T-helper 2 cell treated with Interferon-gamma antibody and Interleukin-4, amounts not matched to agents 100 ng/mL and 5 ng/mL, for 36 hours (primary cell): ENCODE measurements around the gene DDO. TPM values are rescaled to one million over a fixed set of nuclear protein-coding genes. Genes with fewer than 3 reads are reported as not detected.

Experiments
- intact Hi-C: fragments of 100-400 bp; cut with micrococcal nuclease; formaldehyde crosslinking; loops from one replicate; pipeline ENCODE4 v1.15.1; 2023
- total RNA-seq: library from RNA; stranded (reverse); gene quantifications from 2 replicates; pipeline ENCODE4 v1.2.3, GENCODE V29; 2022

DDO gene, protein sequence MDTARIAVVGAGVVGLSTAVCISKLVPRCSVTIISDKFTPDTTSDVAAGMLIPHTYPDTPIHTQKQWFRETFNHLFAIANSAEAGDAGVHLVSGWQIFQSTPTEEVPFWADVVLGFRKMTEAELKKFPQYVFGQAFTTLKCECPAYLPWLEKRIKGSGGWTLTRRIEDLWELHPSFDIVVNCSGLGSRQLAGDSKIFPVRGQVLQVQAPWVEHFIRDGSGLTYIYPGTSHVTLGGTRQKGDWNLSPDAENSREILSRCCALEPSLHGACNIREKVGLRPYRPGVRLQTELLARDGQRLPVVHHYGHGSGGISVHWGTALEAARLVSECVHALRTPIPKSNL
- total RNA-seq: not detected in 2 replicates

DNA sequence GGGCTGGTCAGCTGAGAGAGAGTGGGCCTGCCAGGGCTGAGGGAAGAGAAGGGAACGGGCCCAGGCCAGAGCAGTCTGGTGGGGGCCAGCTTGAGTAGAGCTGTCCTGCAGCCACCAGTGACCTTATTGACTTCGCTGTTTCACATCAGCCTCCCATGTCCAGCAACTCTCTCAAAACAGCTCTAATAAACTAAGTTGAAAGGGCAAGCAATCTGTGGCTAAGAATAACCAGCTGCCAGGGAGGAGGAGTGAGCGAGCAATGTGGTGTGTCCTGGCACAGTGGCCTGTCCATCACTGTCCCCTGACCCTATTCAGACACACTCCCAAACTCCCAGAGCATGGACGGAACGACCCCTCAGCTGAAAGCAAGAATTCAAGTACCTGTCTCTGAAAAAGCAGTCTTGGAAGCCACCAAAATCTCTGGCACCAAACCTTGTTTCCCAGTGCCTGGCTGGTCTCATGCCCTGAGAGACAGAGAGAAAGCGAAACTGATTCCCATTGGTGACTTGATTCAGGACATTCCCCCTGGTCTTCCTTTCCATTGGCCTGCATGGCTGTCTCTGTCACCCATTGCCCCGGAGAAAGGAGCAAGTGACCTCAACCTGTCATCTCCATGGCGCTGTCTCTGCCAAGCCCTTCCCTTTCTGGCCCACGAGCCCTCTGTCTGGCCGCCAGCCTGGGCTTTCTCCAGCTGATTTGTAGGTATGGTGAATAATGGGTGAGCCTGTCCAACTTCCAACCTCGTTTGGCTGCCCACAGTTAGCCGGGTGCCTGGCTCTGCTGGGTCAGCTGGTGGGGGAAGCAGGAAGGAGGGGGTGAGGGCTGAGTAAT, at the start of gene DDO:
Gene DDO (minus strand): TSS at position 490 of the 831 bp plus-strand sequence. CDS start 2,113 bp downstream, outside the sequence.
- intact Hi-C loops: no loop called here

DNA sequence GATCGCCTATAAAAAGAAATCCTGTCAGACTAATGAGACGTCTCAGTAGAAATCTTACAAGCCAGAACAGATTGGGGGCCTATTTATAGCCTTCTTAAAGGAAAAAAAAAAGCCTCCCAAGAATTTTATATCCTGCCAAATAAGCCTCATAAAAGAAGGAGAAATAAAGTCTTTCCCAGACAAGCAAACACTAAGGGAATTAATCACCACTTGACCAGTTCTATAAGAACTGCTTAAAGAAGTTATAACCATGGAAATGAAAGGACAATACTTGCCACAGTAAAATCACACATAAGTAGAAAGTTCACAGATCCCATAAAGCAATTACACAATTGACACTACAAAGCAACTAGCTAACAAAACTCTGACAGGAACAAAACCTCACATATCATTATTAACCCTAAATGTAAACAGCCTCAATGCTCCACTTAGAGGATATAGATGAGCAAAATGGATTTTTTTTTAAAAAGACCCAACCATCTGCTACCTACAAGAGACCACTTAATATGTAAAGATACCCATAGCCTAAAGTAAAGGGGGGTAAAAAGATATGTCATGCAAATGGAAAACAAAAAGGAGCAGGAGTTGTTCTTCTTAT, 47.6 kb upstream of the DDO start:
- intact Hi-C loops: no loop called here

DNA sequence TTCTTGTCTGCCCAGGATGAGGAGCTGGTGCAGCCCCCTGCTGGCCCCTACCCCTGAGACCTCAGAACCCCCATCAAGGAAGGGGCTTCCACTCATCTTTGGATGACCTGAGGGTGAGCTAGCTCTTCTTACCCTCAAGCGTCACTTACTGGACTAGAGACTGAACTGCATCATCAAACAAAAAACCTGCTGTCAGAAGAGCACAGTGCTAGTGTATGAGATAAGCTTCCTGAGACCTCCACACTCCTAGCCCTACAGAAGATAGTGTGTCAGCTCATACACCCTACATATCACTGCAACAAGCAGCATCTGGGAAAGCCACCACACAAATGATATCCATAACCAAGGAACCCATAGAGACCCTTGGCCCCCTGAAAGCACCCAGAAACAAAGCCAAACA, 46.0 kb upstream of the DDO start:
- intact Hi-C loops: no loop called here

DNA sequence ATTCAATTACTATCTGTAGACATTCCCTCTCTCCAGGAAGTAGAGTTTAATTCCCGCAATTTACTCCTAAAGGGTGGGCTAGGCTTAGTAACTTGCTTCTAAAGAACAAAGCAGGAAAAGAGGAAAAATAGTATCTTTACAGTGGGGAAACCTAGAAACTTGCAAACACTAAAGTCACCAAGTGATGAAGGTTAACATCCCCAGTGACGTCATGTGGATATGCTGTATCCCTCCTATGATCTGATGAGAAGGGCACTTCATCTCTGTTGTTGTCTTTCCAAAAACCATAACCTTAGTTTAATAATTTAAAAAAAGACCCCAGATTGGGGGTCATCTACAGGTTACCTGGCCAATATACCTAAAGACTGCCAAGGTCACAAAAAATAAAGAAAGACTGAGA, 43.8 kb upstream of the DDO start:
- intact Hi-C loops: loop anchor here (5.0 kb wide), 1 partner anchor 488 kb away; no protein-coding TSS in a partner anchor

DNA sequence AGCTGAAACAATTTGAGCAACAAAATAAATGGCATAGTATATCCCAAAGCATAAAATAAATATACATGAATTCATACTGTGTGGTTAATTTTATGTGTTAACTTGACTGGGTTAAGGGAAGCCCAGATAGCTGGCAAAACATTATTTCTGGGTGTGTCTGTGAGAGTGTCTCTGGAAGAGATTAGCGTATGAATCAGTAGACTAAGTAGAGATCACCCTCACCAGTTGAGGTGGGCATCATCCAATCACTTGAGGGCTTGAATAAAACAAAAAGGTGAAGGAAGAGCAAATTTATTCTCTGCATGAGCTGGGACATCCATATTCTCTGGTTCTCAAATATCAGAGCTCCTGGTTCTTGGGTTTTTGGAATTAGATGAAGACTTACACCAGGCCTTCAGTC, 43.1 kb upstream of the DDO start:
- intact Hi-C loops: loop anchor here (5.0 kb wide), 1 partner anchor 489 kb away; no protein-coding TSS in a partner anchor

DNA sequence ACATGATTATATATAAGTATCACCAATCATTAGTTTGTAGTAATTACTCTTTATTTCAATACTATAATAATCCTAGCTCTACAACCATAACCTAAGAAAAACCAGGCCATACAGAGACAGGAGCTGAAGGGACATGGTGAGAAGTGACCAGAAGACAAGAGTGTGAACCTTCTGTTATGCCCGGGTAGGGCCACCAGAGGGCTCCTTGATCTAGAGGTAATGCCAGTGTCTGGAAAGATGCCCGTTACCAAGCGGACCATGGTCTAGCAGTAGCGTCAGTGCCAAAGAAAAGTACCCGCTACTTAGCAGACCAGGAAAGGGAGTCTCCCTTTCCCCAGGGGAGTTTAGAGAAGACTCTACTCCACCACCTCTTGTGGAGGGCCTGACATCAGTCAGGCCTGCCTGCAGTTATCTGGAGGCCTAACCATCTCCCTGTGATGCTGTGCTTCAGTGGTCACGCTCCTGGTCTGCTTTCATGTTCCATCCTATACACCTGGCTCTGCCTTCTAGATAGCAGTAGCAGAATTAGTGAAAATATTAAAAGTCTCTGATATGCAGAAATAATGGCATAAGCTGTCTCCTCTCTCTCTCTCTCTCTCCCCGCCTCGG, 42.3 kb upstream of the DDO start:
- intact Hi-C loops: loop anchor here (5.0 kb wide), 1 partner anchor 490 kb away; no protein-coding TSS in a partner anchor

DNA sequence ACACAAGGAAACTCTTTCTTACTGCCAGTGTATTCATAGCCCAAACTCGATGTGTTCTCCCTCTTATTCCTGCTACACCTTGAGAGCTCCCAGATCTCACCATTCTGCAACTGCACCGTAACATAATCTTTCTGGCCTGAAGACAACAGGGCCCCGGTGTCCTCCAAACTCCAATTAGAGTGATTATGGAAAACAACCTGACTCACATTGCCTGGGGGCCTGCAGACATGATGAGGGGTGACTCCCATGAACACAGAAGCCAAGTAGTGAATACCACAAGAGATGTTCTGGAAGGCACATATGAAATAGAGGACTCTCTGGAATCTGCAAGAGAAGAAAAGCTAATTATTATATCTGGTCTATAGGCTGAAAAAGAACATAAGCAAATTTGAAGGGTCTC, 41.3 kb upstream of the DDO start:
- intact Hi-C loops: loop anchor here (5.0 kb wide), 1 partner anchor 491 kb away; no protein-coding TSS in a partner anchor

DNA sequence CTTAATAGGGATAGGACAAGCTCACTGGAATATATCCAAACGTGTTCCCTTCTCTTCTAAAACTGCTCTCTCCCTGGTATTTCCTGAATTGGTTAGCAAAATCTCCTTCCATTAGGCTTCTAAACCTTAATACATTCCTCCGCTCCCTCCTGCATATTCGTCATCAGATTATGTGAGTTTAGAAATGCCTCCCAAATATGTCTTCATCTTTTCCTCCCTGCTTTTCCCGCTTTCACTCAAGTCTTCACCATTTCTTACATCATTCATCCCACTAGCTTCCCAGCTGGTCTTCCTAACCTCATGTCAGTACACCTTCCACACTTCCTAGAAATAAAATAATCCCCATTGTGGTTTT, 34.1 kb upstream of the DDO start:
- intact Hi-C loops: no loop called here

DNA sequence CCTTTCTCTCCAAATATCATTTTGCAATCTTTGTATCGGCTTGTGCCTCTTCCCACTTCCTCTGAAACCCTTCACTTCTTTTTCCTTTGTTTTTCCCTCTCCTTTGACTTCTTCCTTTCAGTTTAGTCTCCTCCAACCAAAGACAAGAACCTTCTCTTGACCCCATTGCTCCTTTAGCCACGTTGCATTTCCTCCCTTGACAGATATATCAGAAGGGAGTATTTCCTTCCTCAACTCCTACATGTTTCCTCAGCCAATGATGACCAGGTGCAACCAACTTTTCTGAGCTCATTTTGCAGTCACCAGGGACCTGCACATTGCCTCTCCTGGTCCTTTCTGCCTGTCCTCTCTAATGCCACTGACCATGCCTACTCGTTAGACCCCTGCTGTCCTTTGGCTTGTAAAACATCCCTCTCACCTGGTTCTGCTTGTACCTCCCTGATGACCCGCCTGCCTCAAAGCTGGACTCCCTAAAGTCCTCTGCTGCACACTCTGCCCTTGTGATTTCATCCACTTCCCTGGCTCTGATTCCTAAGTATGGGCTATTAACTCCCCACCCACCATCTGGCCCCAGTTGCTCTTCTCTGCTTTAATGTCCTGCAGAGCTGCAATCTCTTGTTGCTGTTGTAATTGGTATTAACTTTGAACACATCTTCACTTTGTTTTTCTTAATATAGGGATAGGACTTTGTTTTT, 33.6 kb upstream of the DDO start:
- intact Hi-C loops: no loop called here

DNA sequence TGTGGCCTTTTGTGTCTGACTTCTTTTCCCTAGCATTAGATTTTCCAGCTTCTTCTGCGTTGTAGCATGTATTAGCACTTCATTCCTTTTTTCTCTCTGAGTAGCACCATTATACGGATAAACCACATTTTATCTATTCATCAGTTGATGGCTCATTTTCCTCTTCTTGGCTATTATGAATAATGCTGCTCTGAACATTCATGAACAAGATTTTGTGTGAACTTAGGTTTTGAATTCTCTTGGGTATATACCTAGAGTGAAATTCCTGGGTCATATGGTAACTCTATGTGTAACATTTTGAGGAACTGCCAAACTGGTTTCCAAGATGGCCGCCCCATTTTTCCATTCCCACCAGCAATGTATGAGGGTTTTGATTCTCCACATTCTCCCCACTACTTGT, 32.4 kb upstream of the DDO start:
- intact Hi-C loops: no loop called here

DNA sequence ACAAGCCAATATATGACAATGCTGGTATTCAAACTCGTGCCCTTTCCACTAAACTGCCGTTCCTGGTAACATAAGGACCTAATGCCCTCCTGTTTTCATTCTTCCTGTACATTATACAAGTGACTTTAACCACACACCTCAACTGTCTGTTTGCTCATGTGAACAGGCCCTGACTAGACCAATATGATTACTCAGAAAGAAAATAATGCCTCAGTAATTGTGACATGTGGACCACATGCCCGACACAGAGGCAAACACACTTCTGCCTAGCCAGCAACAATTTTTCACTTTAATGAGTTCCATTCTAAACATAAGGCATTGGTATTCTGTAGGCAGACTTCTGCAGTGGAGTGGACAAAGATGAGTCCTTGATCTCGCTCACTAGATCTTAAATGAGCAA, 31.0 kb upstream of the DDO start:
- intact Hi-C loops: no loop called here

DNA sequence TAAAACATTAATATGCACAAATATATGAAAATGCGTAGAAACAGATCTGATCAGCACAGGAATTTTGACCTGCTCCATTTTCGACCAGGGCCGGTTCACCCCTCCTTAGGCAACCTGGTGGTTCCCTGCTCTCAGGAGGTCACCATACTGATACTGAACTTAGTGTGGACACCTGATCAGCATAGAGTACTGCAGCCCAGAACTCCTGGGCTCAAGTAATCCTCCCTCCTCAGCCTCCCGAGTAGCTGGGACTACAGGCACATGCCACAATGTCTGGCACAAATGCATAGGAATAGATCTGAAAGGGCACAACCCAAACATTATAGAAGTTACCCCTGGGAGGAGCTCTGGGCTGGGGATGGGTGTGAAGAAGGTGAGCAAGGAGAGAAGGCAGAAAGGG, 24.7 kb upstream of the DDO start:
- intact Hi-C loops: no loop called here

DNA sequence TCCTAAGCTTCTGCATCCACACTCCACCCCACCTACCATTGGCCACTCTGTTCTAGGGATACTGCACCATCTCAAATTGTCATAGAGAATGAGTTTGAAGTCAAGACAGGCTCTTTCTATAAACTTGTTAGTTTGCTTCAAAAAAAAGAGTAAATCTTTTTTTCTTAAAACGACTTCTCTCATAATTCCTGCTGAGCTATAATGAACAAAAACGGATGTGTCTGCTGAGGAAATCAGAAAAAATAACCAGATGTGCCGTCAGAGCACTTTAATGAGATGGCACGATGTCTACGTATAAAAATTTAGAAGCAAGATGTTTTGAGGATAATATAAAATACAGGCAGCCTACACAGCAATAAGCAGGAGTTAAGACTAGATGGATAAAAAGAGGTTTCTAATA, 24.0 kb upstream of the DDO start:
- intact Hi-C loops: no loop called here

DNA sequence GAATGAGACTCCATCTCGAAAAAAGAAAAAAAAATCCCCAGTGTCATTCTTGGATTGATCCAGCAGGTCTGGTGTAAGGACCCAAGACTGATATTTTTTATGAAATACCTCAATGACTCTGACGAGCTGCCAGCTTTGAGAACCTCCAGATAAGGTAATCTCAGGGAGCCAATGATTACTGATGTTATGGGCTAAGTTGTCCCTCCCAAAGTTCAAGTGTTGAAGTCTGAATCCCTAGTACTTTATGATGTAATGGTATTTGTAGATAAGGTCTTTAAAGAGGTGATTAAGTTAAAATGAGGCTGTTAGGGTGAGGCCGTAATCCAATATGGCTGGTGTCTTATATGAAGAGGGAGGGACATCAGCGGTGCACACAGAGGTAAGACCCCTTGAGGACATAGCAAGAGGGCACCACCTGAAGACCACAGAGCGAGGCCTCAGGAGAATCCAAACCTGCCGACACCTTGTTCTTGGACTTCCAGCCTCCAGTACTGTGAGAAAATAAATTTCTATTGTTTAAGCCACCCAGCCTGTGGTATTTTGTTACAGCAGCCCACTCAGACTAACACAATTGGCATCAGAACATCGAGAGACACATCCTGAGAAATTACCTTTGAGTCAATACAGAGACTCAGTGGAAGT, 19.7 kb upstream of the DDO start:
- intact Hi-C loops: no loop called here

DNA sequence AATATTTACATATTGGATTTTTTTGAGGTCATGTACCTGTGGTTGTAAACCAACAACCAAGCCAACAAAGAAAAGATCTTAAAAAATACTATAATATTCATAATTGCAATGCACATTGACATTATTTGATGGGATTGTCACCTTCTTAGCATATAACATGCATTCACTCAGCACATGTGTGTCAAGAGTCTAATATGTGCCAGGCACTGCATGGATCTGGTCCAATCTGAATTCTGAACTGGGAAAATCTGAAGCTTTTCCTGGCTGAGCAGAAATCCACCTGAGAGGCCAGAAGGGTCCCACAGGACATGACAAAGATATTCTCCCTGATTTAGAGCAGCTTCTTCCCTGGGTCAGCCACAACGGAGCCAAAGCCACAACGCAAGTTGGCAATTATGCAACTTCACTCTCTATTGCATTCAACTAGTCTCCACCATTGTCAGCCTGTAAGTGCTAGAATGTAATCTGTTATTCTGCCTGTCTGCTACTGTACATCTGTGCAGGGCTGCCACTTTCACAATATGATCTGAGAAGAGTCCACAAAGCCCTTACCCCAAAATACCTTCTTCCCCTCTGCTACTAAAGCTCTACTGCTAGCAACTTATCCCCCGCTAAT, 17.0 kb upstream of the DDO start:
- intact Hi-C loops: no loop called here

DNA sequence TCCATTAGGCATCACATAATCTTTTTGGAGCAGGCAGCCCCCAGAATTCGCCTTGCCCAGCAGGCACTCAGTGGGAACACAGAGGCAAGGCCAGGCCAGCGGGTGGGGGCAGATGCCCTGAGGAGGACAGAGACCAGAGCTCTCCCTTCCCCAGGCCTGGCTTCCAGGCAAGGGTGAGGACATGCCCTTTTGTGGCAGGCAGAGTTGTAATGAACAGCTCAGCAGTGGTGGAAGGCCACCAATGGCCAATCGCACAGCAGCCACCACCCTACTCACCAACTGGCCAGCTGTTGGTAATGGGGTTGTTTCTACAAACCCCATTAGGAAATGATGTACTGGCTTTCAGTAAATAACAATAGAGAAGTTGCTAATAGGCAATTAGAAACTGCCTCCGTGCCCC, 15.4 kb upstream of the DDO start:
- intact Hi-C loops: no loop called here

DNA sequence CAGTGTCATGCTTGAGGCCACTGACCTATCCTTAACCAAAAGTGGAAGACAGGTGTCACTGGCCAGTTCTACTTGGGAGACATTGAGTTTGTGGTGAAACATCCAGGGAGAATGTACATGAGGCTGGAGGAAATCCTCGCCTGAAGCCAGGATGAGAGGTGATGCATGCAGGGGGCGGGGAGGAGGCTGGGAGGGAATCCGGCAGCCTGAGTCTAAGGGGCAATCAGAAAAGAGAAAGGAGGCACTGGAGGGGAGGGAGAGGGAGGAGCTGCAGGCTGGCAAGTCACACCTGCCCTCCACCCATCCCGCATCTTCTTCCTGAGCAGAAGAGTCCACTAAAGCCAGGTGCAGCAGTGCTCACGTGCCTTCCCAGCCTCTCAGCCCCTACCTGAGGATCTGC, 14.9 kb upstream of the DDO start:
- intact Hi-C loops: no loop called here

DNA sequence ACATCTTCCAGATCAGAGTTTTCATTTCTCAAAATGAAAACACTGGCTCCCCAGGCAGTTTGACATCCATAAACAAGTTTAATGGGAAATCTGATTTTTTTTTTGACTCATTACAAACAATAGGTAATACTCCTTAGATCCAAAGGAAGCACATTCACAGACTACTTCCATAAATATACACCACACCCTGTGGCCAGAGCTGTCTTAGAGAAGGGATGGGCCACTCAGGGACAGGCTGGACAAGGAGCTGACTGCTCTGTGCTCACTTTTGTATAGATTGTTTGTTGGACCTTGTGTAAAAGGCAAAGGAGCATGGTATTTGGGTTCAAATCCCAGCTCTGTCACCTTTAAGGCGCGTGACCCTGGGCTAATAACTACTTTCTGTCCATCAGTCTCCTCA, 12.8 kb upstream of the DDO start:
- intact Hi-C loops: no loop called here

DNA sequence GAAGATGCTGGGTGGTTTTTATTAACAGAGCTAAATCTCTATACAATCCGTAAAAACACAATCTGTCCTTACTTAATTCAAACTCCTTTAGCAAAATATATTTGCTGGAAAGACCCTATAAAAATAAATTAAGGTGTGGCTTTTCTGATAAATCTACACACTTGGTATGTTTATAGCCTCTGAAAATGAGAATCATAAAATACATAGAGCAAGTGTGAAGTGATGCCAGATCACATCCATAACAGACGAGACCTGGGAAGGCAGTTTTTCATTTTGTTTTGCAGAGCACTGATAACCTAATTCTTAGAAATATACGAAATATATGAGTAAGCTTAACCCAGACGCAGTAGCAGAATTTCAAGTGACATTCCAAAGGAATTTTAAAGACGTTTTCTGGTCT, 10.4 kb upstream of the DDO start:
- intact Hi-C loops: no loop called here

DNA sequence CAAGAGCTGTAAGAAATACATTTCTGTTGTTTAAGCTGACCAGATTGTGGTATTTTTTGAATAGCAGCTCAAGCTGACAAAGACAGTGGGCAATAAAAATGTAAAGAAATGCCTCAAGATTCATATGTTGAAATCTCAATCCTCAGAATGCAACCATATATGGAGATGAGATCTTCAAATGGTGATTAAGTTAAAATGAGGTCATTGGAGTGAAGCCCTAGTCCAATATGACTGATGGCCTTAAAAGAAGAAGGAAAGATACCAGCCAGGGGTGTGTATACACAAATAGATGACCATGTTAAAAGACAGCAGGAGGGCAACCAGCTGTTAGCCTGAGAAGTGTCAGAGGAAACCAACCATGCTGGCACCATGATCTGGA, 7.1 kb upstream of the DDO start:
- intact Hi-C loops: no loop called here
